Measurements from ENCODE around the gene HBE1. TPM values are rescaled to one million over a fixed set of nuclear protein-coding genes. Genes with fewer than 3 reads are reported as not detected.

The HBE1 gene
- total RNA-seq, 2 experiments from 2014 or later = not detected

- intact Hi-C loops (cut with micrococcal nuclease) = no loop called here
- Mint-ChIP-seq H3K27me3 (no peaks in the 10 kb centered on the region), H3K4me1 (ENCODE audit: low read depth) (no peaks in the 10 kb centered on the region), H3K9me3 (no peaks in the 10 kb centered on the region), H3K27ac (no peak overlapping the region), H3K36me3 (no peaks in the 10 kb centered on the region), H3K4me3 (no peak overlapping the region)
- DNase-seq = no peak
- ChIA-PET CTCF (no interaction called here), POLR2A (interaction anchor here (0.6 kb wide), 1 partner anchor 72 kb away, joined by 3 read pairs; no protein-coding TSS in a partner anchor)
These were observed 12.9 kb upstream of the HBE1 start for GRCh38 chr11:5282628-5283027.

- Mint-ChIP-seq H3K36me3 (no peaks in the 10 kb centered on the region), H3K27me3 (no peaks in the 10 kb centered on the region), H3K4me3 (no peak overlapping the region), H3K27ac (no peak overlapping the region), H3K4me1 (ENCODE audit: low read depth) (no peaks in the 10 kb centered on the region), H3K9me3 (no peaks in the 10 kb centered on the region)
- ChIA-PET POLR2A (no interaction called here), CTCF (no interaction called here)
- intact Hi-C loops (cut with micrococcal nuclease) = no loop called here
- DNase-seq = no peak
These were observed 11.9 kb upstream of the HBE1 start for GRCh38 chr11:5281596-5281995.

GRCh38 chr11:5280582-5281102 is 10.9 kb upstream of the HBE1 start:
- Mint-ChIP-seq H3K4me1 (ENCODE audit: low read depth) (no peaks in the 10 kb centered on the region), H3K4me3 (no peak overlapping the region), H3K36me3 (no peaks in the 10 kb centered on the region), H3K27me3 (no peaks in the 10 kb centered on the region), H3K9me3 (no peaks in the 10 kb centered on the region), H3K27ac (no peak overlapping the region)
- peak; percentile 45 for DNase-seq
- intact Hi-C loops (cut with micrococcal nuclease) = no loop called here
- ChIA-PET CTCF (no interaction called here), POLR2A (no interaction called here)

- no peak overlapping the region for H3K27ac Mint-ChIP-seq
- H3K4me3 Mint-ChIP-seq = no peak overlapping the region
- H3K9me3 Mint-ChIP-seq = no peaks in the 10 kb centered on the region
- H3K36me3 Mint-ChIP-seq = no peaks in the 10 kb centered on the region
- DNase-seq = no peak
- no peaks in the 10 kb centered on the region for H3K27me3 Mint-ChIP-seq
- H3K4me1 Mint-ChIP-seq (ENCODE audit: low read depth) = no peaks in the 10 kb centered on the region
- ChIA-PET CTCF (no interaction called here), POLR2A (no interaction called here)
- intact Hi-C loops (cut with micrococcal nuclease) = no loop called here
These were observed 9.8 kb upstream of the HBE1 start for GRCh38 chr11:5279471-5280090.

GRCh38 chr11:5277807-5278382 is 8.2 kb upstream of the HBE1 start:
- H3K4me3 Mint-ChIP-seq = no peak overlapping the region
- CTCF ChIA-PET = no interaction called here

GRCh38 chr11:5276697-5277096 is 7.0 kb upstream of the HBE1 start:
- intact Hi-C loops (cut with micrococcal nuclease) = no loop called here
- Mint-ChIP-seq H3K36me3 (no peaks in the 10 kb centered on the region), H3K4me3 (no peak overlapping the region), H3K4me1 (ENCODE audit: low read depth) (no peaks in the 10 kb centered on the region), H3K27ac (no peak overlapping the region), H3K27me3 (no peaks in the 10 kb centered on the region), H3K9me3 (no peaks in the 10 kb centered on the region)
- ChIA-PET POLR2A (no interaction called here), CTCF (no interaction called here)
- DNase-seq = no peak

More at GRCh38 chr11:5277807-5278382, 8.2 kb upstream of the HBE1 start:
- no peaks in the 10 kb centered on the region for H3K4me1 Mint-ChIP-seq (ENCODE audit: low read depth)
- H3K27ac Mint-ChIP-seq = no peak overlapping the region
- POLR2A ChIA-PET = no interaction called here
- intact Hi-C loops (cut with micrococcal nuclease) = no loop called here
- no peaks in the 10 kb centered on the region for H3K36me3 Mint-ChIP-seq
- no peaks in the 10 kb centered on the region for H3K27me3 Mint-ChIP-seq
- DNase-seq = no peak
- no peaks in the 10 kb centered on the region for H3K9me3 Mint-ChIP-seq

GRCh38 chr11:5275369-5276110 is 5.8 kb upstream of the HBE1 start:
- Mint-ChIP-seq H3K36me3 (no peaks in the 10 kb centered on the region), H3K4me3 (no peak overlapping the region), H3K9me3 (no peaks in the 10 kb centered on the region), H3K27ac (no peak overlapping the region), H3K27me3 (no peaks in the 10 kb centered on the region), H3K4me1 (ENCODE audit: low read depth) (no peaks in the 10 kb centered on the region)
- DNase-seq = no peak
- ChIA-PET POLR2A (no interaction called here), CTCF (no interaction called here)
- intact Hi-C loops (cut with micrococcal nuclease) = no loop called here

- ChIA-PET POLR2A (no interaction called here), CTCF (no interaction called here)
- no peak overlapping the region for H3K27ac Mint-ChIP-seq
- H3K4me3 Mint-ChIP-seq = no peak overlapping the region
- intact Hi-C loops (cut with micrococcal nuclease) = no loop called here
- H3K36me3 Mint-ChIP-seq = no peaks in the 10 kb centered on the region
- H3K4me1 Mint-ChIP-seq (ENCODE audit: low read depth) = no peaks in the 10 kb centered on the region
- H3K9me3 Mint-ChIP-seq = no peaks in the 10 kb centered on the region
- no peaks in the 10 kb centered on the region for H3K27me3 Mint-ChIP-seq
- no peak for DNase-seq
These were observed 4.7 kb upstream of the HBE1 start for GRCh38 chr11:5274395-5274794.

- Mint-ChIP-seq H3K4me3 (no peak overlapping the region), H3K27ac (no peak overlapping the region), H3K9me3 (no peaks in the 10 kb centered on the region), H3K4me1 (ENCODE audit: low read depth) (no peaks in the 10 kb centered on the region), H3K27me3 (no peaks in the 10 kb centered on the region), H3K36me3 (no peaks in the 10 kb centered on the region)
- POLR2A ChIA-PET = no interaction called here
- CTCF ChIA-PET = no interaction called here
- no peak for DNase-seq
- intact Hi-C loops (cut with micrococcal nuclease) = no loop called here
These were observed 2.8 kb upstream of the HBE1 start for GRCh38 chr11:5272395-5273017.

- Mint-ChIP-seq H3K27me3 (no peaks in the 10 kb centered on the region), H3K4me1 (ENCODE audit: low read depth) (no peaks in the 10 kb centered on the region), H3K27ac (no peak overlapping the region), H3K36me3 (no peaks in the 10 kb centered on the region), H3K4me3 (no peak overlapping the region), H3K9me3 (no peaks in the 10 kb centered on the region)
- intact Hi-C loops (cut with micrococcal nuclease) = no loop called here
- ChIA-PET POLR2A (no interaction called here), CTCF (interaction anchor here (1.3 kb wide), 1 partner anchor 33 kb away, joined by 3 read pairs; no protein-coding TSS in a partner anchor)
- no peak for DNase-seq
These were observed 2.6 kb downstream of the HBE1 start for GRCh38 chr11:5267033-5267563.

- H3K9me3 Mint-ChIP-seq = no peaks in the 10 kb centered on the region
- no peaks in the 10 kb centered on the region for H3K27me3 Mint-ChIP-seq
- no peaks in the 10 kb centered on the region for H3K36me3 Mint-ChIP-seq
- H3K4me3 Mint-ChIP-seq = no peak overlapping the region
- no peaks in the 10 kb centered on the region for H3K4me1 Mint-ChIP-seq (ENCODE audit: low read depth)
- ChIA-PET CTCF (interaction anchor here (1.3 kb wide), 1 partner anchor 34 kb away, joined by 3 read pairs; no protein-coding TSS in a partner anchor), POLR2A (no interaction called here)
- intact Hi-C loops (cut with micrococcal nuclease) = no loop called here
- no peak overlapping the region for H3K27ac Mint-ChIP-seq
- DNase-seq = no peak
These were observed 3.1 kb downstream of the HBE1 start for GRCh38 chr11:5266609-5267008.

- H3K36me3 Mint-ChIP-seq = no peaks in the 10 kb centered on the region
- H3K9me3 Mint-ChIP-seq = no peaks in the 10 kb centered on the region
- POLR2A ChIA-PET = no interaction called here
- CTCF ChIA-PET = no interaction called here
- no peak overlapping the region for H3K27ac Mint-ChIP-seq
- no peaks in the 10 kb centered on the region for H3K4me1 Mint-ChIP-seq (ENCODE audit: low read depth)
- no peak overlapping the region for H3K4me3 Mint-ChIP-seq
- intact Hi-C loops (cut with micrococcal nuclease) = no loop called here
- DNase-seq = no peak
- no peaks in the 10 kb centered on the region for H3K27me3 Mint-ChIP-seq
These were observed 3.9 kb downstream of the HBE1 start for GRCh38 chr11:5265832-5266231.

All from activated CD4-positive, alpha-beta memory T cell treated with anti-CD3 and anti-CD28 coated beads for 36 hours (primary cell).